NCI-H1436 (cell line): ENCODE data around the gene GPR15LG.
"Not testable (repeated sequence)": the region's sequence is repeated elsewhere in the genome, so short reads cannot be mapped to it uniquely, and the experiment has no call there.

Source experiments
- DNase-seq: peaks from one replicate; lab custom pipeline; 2025; lab: John Stamatoyannopoulos, UW

GPR15LG gene

DNA sequence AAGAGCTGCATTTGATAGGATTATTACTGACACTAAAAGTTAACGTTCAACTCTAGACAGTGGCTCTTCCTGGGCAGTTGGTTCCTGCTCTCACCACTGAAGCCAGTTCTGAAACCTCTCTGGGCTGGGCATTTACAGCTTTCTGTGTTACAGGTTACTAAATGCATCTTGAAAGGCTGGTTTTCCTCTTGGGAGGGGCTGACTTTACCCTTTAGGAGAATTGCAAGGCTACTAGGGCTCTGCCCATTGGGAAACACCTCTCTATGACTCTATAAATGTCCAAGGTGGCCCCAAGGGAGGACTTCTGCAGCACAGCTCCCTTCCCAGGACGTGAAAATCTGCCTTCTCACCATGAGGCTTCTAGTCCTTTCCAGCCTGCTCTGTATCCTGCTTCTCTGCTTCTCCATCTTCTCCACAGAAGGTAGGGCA lies at the start of gene GPR15LG:
TSS of gene GPR15LG (plus strand) at position 301 of the 429 bp plus-strand sequence. CDS start at position 352, 51 bp downstream.
- DNase-seq, result no peak

DNA sequence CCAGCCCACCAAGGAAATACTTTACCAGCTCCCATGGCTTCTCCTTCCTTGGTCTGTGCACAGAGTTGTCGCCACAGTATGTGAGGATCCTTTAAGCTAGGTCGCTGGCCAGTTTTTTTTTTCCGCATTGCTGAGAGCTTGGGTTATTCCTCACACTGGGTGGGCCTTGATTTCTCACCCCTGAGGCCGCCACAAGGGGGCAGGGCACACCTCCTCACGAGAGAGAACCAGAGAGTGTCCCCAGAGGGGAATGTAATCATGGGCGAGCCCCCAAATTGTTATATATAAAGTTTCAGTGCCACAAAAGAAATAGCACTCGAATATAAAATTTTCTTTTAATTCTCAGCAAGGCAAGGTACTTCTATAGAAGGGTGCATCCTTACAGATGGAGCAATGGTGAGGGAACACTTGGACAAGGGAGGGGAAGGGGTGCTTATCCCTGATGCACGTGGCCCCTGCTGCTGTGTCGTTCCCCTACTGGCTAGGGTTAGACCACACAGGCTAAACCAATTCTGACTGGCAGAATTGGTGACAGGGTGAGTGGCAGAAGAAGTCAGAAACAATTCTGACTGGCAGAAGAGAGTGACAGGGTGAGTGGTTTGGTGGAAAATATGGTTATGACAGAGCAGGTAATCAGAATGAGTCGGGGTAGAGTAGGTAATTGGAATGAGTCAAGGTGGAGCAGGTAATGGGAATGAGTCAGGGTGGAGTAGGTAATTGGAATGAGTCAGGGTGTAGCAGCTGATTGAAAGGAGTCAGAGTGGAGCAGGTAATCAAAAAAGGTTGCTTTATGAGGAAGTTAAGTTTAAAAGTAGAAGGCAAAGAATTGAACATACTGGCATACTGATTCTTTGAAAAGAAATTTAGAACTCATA lies 47.5 kb upstream of the GPR15LG start:
- not testable (repeated sequence) for DNase-seq

DNA sequence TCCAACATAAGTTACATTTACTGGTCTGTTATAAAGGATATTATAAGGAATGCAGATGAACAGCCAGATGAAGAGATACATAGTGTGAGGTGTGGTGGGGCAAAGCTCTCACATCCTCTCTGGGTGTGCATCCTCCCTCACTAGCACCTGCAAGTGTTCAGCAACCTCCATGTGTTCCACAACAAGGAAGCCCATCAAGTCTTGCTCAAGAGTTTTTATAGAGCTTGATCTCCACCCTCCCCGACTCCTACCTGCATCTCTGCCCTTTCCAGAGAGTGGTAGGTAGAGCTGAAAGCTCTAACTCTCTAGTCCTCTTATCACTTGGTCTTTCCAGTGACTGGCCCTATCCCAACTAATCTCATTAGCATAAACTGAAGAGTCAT lies 46.8 kb upstream of the GPR15LG start:
- DNase-seq, result no peak

DNA sequence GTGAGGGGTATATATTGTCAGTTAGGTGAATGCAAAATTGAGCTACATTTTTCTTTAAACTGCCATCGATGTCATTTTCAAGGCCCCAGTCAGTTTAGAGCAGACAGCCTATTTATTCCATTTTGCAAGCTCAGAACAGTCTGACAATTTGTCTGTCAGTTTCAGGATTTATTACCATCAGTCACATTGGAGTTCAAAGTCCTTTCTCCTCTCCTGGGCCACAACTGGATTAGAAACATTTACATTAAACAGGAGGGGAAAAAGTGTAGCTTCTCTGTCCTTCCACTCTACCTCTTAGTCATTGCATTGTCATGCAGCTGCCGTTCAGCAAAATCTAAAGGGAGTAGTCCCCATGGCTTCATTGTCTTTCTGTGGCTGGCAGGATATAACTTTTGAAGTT lies 37.8 kb upstream of the GPR15LG start:
- no peak for DNase-seq

DNA sequence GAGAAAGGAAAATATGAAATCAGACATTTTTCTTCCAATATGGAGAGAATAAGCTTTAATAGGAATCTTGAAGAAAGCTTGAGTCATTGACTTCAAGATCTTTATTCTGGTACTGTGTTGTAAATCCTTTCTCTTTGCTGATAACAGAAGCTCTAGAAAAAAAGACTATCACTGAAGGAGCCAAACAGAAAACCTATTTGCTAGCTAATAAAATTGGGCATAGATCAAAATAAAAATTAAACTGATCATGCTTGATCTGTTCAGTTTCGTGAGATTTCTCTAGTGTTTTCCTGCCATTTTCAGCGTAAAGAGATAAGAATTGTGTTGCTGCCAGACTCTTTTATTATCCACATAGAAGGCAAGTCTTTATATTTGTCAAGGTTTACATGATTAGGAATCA lies 35.8 kb upstream of the GPR15LG start:
- DNase-seq, result no peak

DNA sequence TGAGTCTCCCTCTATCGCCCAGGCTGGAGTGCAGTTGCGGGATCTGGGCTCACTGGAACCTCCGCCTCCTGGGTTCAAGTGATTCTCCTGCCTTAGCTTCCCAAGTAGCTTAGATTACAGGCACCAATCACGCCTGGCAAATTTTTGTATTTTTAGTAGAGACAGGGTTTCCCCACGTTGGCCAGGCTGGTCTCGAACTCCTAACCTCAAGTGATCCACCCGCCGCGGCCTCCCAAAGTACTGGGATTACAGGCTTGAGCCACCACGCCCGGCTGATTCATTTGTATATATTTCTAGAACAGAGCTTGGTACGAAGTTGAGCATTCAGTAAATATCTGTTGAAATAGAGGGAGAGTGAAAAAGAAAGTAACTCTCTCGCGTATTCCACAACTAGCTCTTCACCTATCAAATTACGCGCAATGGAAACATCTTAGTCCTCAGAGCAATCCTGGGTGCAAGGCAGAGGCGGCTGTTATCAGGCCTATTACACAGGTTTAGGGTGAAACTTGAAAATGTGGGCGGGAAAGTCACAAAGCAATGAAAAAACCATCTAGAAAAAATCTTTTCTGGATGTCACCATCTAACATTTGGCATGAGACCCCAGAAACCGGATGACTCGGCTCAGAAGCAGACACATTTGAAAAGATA lies 35.0 kb upstream of the GPR15LG start:
- no peak for DNase-seq

DNA sequence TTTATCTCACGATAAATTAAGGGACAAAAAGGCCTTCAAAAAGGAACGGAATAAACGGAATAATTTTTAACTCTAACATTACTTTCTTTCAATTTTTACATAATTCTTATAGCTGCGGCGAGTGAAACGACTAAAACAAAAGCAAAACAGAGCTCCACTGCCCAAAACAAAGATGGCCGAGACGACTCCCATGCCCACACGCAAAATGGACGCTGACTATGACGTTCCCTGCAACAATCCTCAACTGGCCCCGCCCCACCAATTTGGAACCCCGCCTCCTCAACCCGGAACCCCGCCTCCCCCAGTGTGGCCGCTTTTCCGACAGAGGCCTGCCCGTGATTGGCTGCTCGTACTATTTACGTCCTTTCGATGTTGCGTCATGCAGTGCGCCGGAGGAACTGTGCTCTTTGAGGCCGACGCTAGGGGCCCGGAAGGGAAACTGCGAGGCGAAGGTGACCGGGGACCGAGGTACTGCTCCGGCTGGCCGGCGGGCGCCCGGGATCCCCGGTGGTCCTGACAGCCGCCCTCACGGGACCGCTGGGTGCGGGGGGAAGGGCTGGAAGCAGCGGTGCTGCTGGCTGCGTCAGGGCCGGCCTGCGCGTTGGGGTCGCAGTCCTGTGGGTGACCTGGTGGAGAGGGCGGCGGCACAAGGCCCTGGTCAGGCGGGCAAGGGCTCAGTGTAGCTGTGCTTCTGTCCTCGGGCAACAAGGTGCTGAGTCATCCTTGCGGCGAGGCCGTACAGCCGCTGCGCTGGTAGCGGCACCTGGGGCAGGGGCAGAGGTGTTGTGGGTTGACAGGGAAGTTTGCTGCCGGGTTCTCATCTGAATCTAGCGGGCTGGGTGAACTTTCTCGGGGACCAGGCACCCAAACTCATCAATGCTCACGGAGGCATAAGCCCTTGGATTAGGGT lies 34.2 kb upstream of the GPR15LG start, which contains the start of gene GHITM:
TSS of gene GHITM (plus strand) at position 384 of the 910 bp plus-strand sequence. CDS start 1,992 bp downstream, outside the sequence.
- DNase-seq, result peak; percentile 96

DNA sequence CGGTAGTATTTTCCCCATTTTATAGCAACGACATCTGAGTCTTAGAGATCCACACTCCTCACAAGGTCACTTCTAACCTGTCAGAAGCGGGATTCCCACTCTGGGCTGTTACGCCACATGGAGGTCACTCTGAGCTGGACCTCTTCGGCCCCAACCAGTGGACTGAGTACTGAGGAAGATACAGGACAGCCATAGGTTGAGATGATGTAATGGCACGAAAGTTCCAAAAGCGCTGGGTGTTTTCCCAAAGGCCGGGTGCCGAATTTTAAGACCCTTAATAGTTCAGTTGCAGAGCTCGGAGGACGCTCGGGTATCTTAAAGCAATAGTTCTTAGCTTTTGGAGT lies 33.6 kb upstream of the GPR15LG start:
- no peak for DNase-seq

DNA sequence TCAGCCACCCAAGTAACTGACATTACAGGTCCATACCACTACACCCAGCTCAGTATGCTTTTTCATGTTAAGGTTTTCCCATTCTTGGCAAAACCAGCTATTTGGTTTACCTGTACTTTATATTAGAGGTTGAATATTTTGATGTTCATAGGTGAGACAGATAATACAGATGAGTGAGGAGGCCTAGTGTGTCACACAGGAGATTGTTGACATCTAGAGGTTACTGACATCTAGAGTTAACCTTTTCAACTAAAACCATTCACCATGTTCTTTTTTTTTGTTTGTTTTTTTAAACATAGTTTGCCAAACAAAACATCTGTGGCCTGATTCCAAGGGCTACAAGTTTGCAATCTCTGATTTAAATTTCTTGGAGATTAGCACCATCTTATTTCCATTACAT lies 26.3 kb upstream of the GPR15LG start:
- no peak for DNase-seq

DNA sequence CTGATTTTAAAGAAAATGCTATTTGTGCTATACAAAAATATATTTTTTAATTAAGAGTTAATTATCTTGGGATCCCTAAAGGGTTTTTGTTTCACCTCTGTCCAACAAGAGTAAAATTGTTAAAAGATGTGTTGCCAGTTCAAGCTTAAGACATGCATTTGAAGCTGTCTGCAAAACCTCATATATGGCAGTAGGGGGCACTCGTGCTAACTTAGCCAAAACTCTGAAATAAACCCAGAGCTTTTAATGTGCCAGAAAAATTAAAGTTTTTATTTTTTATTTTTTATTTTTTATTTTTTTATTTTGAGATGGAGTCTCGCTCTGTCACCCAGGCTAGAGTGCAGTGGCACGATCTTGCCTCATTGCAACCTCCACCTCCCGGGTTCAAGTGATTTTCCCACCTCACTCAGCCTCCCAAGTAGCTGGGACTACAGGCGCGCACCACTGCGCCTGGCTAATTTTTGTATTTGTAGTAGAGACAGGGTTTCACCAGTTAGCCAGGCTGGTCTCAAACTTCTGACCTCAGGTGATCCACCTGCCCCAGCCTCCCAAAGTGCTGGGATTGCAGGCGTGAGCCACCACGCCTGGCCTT lies 25.5 kb upstream of the GPR15LG start:
- DNase-seq, result not testable (repeated sequence)

DNA sequence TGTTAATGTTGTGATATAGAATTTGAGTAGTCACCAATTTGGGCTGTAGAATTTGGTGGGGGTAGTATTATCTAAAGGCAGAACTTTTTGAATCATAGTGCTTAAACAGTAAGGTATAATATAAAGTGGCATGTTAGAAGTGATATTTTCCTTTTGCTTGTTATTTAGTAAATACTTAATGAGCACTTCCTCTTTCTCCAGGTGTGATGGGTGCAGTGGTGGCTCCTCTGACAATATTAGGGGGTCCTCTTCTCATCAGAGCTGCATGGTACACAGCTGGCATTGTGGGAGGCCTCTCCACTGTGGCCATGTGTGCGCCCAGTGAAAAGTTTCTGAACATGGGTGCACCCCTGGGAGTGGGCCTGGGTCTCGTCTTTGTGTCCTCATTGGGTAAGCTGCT lies 23.7 kb upstream of the GPR15LG start:
- no peak for DNase-seq

DNA sequence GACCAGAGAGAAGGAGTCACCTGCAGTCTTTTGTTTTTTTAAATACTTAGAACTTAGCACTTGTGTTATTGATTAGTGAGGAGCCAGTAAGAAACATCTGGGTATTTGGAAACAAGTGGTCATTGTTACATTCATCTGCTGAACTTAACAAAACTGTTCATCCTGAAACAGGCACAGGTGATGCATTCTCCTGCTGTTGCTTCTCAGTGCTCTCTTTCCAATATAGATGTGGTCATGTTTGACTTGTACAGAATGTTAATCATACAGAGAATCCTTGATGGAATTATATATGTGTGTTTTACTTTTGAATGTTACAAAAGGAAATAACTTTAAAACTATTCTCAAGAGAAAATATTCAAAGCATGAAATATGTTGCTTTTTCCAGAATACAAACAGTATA lies 20.8 kb upstream of the GPR15LG start:
- no peak for DNase-seq

DNA sequence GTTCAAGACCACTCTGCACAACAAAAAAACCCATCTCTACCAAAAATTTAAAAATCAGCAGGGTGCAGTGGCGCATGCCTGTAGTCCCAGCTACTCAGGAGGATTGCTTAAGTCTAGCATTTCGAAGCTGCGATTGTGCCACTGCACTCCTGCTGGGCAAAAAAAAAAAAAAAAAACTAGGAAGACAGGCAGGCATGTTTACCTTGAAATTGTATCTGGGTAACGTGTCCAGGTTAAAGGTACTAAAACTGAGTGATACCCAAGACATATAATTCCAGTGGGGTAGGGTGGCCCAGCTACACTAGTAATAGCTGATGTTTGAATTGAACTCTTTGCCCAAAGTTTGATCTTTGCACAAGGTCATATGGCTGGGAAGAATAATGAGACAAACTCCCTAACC lies 18.1 kb upstream of the GPR15LG start:
- no peak for DNase-seq

DNA sequence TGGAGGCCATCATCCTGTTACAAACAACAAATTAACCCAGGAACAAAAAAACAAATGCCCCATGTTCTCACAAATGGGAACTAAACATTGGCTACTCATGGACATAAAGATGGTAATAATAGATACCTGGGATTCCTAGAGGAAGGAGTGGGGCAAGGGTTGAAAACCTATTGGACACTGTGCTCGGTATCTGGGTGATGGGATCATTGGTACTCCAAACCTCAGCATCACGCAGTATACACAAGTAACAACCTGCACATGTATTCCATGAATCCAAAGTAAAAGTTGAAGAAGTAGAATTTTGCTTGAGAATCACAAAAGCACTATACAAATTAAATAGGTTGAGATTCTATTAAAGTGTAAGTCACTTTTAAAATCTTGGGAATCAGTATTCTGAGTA lies 17.6 kb upstream of the GPR15LG start:
- no peak for DNase-seq

DNA sequence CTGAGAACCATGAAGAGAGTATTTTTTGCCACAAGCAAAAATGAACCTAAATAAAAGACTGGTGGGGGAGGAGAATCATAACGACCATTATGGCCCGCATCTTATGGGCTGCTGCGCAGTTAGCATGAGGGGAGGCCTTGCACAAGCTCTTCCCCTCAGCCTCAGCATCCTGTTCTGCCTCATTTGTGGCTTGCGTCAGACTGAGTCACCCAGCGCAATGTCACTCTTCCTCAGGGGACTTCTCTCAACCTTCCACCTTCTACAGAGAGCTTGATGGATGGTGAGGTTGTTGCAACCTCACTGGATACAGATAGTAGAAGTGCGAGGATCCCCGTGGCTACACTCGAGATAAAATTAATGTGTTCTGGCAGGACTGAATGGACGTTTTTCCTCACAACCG lies 16.8 kb upstream of the GPR15LG start:
- DNase-seq, result no peak

DNA sequence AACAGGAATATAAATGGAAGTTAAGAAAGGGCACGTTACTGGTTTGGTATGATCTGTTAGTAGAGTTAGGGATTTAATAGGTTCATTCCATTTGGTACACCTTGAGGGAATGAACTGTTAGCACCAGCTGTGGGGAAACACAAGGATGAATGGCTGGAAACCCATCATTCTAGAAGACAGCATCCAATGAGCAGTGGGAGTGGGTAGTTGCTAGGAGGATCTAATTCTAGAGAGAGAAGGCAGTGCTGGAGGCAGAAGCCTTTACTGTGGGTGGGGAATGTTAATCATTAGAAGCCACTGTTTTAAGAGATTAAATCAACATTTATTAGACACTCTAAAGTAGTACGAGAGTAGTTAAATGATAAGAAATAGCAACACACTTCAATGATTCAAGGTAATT lies 15.5 kb upstream of the GPR15LG start:
- no peak for DNase-seq

DNA sequence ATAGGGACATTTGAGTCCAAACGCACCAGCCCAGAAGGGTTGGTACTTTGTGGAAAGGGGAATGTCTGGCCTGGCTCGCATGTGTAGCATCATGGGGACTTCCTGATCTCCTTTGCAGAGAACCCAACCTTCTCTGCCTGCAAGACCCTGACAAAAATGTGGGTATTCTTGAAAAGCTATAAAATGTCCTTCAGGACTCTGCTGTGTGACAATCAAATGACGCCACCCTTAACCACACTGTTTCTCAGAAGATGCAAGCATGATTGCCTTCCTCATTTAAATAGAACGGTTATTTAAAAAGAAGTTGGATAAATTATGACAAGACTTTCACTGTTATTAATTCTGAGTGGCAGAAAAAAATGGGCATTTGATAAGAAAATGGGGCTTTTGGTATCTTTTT lies 15.1 kb upstream of the GPR15LG start:
- no peak for DNase-seq

DNA sequence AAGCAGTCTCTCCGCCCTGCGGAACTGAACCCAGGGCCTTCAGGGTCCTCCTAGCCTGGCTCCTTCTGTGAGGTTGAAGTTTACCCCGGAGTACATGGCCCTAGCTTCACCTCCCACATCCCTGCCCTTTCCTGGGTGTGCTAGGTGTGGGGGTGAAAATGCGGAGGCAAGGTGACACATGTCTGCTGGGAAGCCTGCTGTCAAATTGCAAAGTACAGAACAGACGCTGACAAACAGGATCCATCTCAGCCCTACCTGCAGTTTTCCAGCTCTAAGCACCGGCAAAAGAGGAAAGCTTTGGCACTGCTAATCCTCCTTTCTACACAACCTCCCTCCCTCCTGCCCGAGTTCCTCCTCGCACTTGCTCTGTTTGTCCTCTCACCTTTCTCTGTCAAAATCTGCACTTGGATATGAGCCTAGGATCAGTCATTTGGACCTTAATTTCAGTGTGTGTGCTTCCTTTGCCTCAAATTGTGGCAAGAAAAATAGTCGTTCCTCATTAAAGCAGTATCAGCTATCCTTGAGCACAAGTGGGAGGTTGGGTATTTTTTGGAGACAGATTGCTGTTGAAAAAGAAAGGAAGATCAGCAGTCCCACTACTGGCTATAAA lies 14.4 kb upstream of the GPR15LG start:
- DNase-seq, result no peak

DNA sequence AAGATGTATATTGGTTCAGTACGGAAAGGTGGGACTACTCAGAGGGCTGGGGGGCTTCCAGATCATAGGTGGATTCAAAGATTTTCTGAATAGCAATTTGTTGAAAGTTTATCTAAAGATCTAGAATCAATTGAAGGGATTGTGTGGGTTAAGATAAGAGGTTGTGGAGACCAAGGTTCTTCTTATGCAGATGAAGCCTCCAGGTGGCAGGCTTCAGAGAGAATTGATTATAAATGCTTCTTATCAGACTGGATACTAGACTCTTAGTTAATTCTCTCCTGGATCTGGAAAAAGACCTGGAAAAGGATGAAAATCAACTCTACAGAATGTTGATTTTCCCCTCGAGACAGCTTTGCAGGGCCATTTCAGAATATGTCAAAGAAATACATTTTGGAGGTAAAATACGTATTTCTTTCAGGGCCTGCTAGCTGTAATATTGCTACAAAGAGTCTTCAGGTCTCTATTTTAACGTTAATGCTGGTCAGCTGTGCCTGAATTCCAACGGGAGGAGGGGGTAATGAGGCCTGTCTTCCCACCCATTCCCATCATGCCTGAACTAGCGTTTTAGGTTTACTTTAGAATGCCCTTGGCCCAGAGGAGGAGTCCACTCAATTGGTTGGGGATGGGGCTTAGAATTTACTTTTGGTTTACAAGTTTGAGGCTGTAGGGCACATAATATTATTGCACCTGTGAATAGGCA lies 12.8 kb upstream of the GPR15LG start:
- no peak for DNase-seq

DNA sequence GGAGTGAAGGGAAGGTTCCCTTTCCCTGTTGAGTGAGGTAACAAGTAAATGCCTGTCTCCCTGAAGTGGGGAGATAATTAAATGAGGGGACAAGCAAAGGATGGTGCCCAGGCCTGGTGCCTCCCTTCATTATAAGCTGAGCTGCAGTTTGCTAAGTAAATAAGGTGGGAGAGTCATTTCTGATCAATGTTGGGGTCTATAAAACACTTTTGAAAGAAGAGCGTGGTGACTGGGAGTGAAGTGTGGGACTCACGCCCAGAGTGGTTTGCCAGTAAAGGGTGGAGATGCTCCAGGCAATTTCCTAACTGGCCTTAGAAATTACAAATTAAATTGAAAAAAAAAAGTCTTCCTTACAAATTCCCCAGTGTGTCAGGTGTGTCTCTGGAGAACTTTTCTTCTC lies 9.6 kb upstream of the GPR15LG start:
- DNase-seq, result no peak

DNA sequence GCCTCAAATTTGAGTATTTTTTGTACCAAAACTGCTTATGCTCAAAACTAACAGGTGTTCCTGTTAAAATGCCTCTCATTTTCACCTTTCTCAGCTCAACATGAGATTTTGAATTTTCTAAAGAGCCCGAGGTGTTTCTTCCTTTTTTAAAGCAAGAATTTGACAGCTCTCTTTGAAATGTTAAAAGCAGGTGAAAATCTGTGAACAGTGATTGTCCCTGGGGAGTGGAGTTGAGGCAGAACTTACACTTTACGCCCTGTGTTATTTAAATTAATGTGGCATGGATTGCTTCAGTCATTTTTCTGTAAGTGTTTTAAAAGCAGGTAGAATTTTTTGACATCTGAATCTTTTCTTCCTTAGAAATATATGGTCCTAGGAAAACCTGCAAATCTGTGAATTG lies 9.2 kb upstream of the GPR15LG start:
- DNase-seq, result no peak
